ENCODE data around the gene CCL1. TPM values are rescaled to one million over a fixed set of nuclear protein-coding genes. Genes with fewer than 3 reads are reported as not detected.

Gene CCL1
- total RNA-seq, 1 donor from 2014 or later: not detected

DNA sequence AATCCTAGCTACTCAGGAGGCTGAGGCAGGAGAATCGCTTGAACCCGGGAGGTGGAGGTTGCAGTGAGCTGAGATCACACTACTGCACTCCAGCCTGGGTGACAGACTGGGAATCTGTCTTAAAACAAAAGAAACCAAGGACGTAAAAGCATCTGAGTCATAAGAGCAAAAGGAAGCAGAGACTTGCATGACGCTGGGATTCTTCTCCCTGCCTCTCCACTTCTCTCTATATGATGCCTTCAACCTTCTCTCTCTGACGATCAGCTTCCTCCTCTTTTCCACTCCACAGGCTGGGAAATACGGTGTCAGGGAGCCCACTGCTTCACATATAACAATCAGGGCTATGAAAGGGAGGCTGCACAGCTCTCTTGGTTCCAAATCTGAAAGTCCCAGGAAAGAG is 43.2 kb upstream of the CCL1 start:
- no peaks in the 10 kb centered on the region for H3K9me3 ChIP-seq
- no peaks in the 10 kb centered on the region for H3K27me3 ChIP-seq
- no peaks in the 10 kb centered on the region for H3K36me3 ChIP-seq
- no peaks in the 10 kb centered on the region for H3K4me1 ChIP-seq
- intact Hi-C loops (cut with DNase I): no loop called here
- no peak for DNase-seq (ENCODE audit: extremely low spot score in 2 of 2)
- no peak overlapping the region for H3K4me3 ChIP-seq
- TF ChIP-seq, protein P1, sequence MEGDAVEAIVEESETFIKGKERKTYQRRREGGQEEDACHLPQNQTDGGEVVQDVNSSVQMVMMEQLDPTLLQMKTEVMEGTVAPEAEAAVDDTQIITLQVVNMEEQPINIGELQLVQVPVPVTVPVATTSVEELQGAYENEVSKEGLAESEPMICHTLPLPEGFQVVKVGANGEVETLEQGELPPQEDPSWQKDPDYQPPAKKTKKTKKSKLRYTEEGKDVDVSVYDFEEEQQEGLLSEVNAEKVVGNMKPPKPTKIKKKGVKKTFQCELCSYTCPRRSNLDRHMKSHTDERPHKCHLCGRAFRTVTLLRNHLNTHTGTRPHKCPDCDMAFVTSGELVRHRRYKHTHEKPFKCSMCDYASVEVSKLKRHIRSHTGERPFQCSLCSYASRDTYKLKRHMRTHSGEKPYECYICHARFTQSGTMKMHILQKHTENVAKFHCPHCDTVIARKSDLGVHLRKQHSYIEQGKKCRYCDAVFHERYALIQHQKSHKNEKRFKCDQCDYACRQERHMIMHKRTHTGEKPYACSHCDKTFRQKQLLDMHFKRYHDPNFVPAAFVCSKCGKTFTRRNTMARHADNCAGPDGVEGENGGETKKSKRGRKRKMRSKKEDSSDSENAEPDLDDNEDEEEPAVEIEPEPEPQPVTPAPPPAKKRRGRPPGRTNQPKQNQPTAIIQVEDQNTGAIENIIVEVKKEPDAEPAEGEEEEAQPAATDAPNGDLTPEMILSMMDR (IDR thresholded peaks at IDR 0.05): no peak
- no peak for TF ChIP-seq POLR2A (IDR thresholded peaks at IDR 0.05)
- TF ChIP-seq POLR2AphosphoS5 (IDR thresholded peaks at IDR 0.05; ENCODE audit: insufficient read depth in 1 of 2, low read depth in 1 of 2): no peak
- no peak overlapping the region for H3K27ac ChIP-seq

DNA sequence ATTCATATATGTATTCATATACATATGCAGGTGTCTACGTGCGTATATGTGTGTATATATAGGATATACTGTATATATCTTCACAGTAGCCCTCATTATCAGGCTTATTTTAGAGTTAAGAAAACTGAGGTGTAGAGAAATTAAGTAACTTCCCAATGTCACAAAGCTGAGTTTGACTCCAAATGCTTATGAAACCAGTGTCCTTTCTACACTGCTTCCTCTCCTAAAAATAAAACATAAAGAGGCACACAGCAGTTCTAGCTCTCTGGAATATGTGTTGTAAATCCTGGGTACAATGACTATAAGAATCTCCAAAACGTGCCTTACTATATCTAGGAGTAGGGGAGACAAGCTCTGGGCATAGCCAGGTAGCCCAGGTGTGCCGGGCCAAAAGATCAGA is 40.0 kb upstream of the CCL1 start:
- H3K27me3 ChIP-seq: no peaks in the 10 kb centered on the region
- H3K9me3 ChIP-seq: no peaks in the 10 kb centered on the region
- no peak for DNase-seq (ENCODE audit: extremely low spot score in 2 of 2)
- TF ChIP-seq POLR2AphosphoS5 (IDR thresholded peaks at IDR 0.05; ENCODE audit: insufficient read depth in 1 of 2, low read depth in 1 of 2): no peak
- TF ChIP-seq POLR2A (IDR thresholded peaks at IDR 0.05): no peak
- TF ChIP-seq, protein P1 (IDR thresholded peaks at IDR 0.05): no peak
- intact Hi-C loops (cut with DNase I): no loop called here
- H3K36me3 ChIP-seq: no peaks in the 10 kb centered on the region
- no peaks in the 10 kb centered on the region for H3K4me1 ChIP-seq
- no peak overlapping the region for H3K4me3 ChIP-seq
- no peak overlapping the region for H3K27ac ChIP-seq

DNA sequence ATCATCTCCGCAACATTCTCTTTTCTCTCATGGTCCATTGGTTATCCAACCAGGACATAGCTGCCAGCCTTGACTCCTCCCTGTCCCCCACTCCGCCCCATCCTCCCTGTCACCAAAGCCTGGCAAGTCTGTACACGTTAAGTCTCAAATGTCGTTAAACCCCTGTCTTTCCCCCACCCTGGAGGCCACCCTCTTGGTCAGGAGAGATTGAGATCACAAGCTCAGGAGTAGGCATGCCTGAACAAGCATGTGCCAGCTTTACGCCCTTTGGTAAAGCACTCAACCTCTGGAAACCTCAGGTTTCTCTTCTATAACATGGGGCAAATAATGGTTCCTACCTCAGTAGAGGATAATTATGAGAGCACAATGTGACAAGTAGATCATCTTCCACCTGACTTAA is 38.1 kb upstream of the CCL1 start:
- intact Hi-C loops (cut with DNase I): no loop called here
- H3K36me3 ChIP-seq: no peaks in the 10 kb centered on the region
- DNase-seq (ENCODE audit: extremely low spot score in 2 of 2): no peak

DNA sequence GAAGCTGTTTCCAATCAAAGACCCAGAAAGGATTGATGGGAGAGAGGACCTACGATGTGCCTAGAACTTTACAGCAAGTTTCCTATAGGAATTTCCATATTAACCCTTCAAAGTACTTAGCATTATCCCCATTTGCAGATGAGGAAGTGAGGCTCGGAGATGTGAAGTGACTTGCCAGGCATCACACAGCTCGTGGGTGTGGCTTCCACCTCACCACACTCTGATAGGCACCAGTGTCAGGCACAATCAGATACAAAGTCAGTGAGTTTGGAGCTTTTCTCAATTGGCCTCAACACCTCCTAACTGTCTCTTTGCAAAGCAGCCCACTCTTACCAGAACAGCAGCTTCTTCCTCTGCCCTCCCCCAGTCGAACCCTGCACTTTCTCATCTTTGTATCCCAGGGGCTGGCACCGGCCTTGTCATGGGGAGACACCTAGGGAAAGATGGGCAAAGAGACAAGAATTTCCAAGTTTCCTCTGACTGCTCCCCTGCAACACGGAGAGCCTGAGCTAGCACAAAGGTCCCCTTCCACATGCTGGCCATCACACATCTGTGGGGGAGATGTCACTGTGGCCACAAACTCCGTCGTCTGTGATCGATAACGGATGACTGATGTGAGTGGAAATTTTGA is 37.4 kb upstream of the CCL1 start:
- Histone ChIP-seq H3K9me3 (no peaks in the 10 kb centered on the region), H3K27me3 (no peaks in the 10 kb centered on the region), H3K36me3 (no peaks in the 10 kb centered on the region), H3K27ac (no peak overlapping the region), H3K4me3 (no peak overlapping the region), H3K4me1 (no peaks in the 10 kb centered on the region)
- TF ChIP-seq POLR2A (IDR thresholded peaks at IDR 0.05) (no peak), POLR2AphosphoS5 (IDR thresholded peaks at IDR 0.05; ENCODE audit: insufficient read depth in 1 of 2, low read depth in 1 of 2) (no peak)
- TF ChIP-seq, protein P1 (IDR thresholded peaks at IDR 0.05): no peak
- intact Hi-C loops (cut with DNase I): no loop called here
- DNase-seq (ENCODE audit: extremely low spot score in 2 of 2): no peak

More for the DNA sequence above, 38.1 kb upstream of the CCL1 start:
- Histone ChIP-seq H3K4me3 (no peak overlapping the region), H3K9me3 (no peaks in the 10 kb centered on the region), H3K27ac (no peak overlapping the region), H3K27me3 (no peaks in the 10 kb centered on the region), H3K4me1 (no peaks in the 10 kb centered on the region)
- no peak for TF ChIP-seq POLR2A (IDR thresholded peaks at IDR 0.05)
- no peak for TF ChIP-seq POLR2AphosphoS5 (IDR thresholded peaks at IDR 0.05; ENCODE audit: insufficient read depth in 1 of 2, low read depth in 1 of 2)
- TF ChIP-seq, protein P1 (IDR thresholded peaks at IDR 0.05): no peak

DNA sequence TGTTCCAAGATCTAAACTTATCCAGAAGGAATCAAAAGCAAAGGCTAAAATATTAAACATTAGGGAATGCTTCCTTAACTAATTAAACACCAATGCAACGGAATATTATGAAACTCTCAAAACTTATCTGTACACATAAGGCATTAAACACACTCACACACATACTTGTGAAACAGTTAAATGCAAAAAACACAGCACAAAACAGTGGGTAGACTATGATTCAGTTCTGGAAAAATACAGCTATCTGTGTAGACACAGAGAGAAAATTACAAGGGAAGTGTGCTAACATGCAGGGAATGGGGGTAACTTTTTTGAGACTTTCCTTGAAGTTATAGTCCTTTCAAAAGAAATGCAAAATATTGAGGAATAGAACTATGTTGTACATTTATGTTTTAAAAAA is 36.7 kb upstream of the CCL1 start:
- intact Hi-C loops (cut with DNase I): no loop called here
- H3K27me3 ChIP-seq: no peaks in the 10 kb centered on the region
- no peak for TF ChIP-seq POLR2AphosphoS5 (IDR thresholded peaks at IDR 0.05; ENCODE audit: insufficient read depth in 1 of 2, low read depth in 1 of 2)
- no peak for TF ChIP-seq POLR2A (IDR thresholded peaks at IDR 0.05)
- TF ChIP-seq, protein P1 (IDR thresholded peaks at IDR 0.05): no peak

More for the DNA sequence above, 36.7 kb upstream of the CCL1 start:
- H3K27ac ChIP-seq: no peak overlapping the region
- no peak for DNase-seq (ENCODE audit: extremely low spot score in 2 of 2)
- H3K4me1 ChIP-seq: no peaks in the 10 kb centered on the region
- H3K36me3 ChIP-seq: no peaks in the 10 kb centered on the region
- no peaks in the 10 kb centered on the region for H3K9me3 ChIP-seq
- no peak overlapping the region for H3K4me3 ChIP-seq
